H1 (cell line): ENCODE data around the gene EXT2.
A peak's percentile ranks its signal among the peaks of the same experiment; 100 is the strongest.

ENCODE experiments used
- EZH2 ChIP-seq: fragments of 200-600 bp; sonication (generic); IDR thresholded peaks from 2 replicates; pipeline ENCODE4 v1.7.1; 2012; ENCODE audit warnings: low read depth, mild to moderate bottlenecking, moderate library complexity, low read length, inconsistent platforms; ENCODE audit not compliant: severe bottlenecking
- HDAC2 ChIP-seq, 2 experiments: fragments of 300-600 bp in 1 of 2; sonication (generic) in 1 of 2; IDR thresholded peaks; 2 replicates each; pipeline ENCODE4 v1.6.1; 2011 to 2012; ENCODE audit warnings: low read depth in 2 of 2, low read length in 2 of 2, mild to moderate bottlenecking in 2 of 2, moderate library complexity in 2 of 2, borderline replicate concordance in 1 of 2, inconsistent platforms in 1 of 2
- JUN ChIP-seq: IDR thresholded peaks from 2 replicates; pipeline ENCODE4 v1.6.1; 2011; ENCODE audit warnings: low read depth, mild to moderate bottlenecking, improper control_type of control experiment, low read length
- POLR2A ChIP-seq, 2 experiments: IDR thresholded peaks; 1 replicate in 1 of 2; 2 replicates in 1 of 2; pipeline ENCODE4 v1.6.1; 2011; ENCODE audit warnings: low read depth in 2 of 2, low read length in 2 of 2, mild to moderate bottlenecking in 2 of 2; ENCODE audit errors: control extremely low read depth in 1 of 2
- RAD21 ChIP-seq, 2 experiments: IDR thresholded peaks in 1 of 2; conservative IDR thresholded peaks in 1 of 2; 2 replicates each; pipeline ENCODE4 v1.6.1; 2011; ENCODE audit warnings: low read depth in 2 of 2, low read length in 2 of 2, improper control_type of control experiment in 1 of 2, inconsistent platforms in 1 of 2, mild to moderate bottlenecking in 1 of 2, moderate library complexity in 1 of 2
- RFX5 ChIP-seq: IDR thresholded peaks from 2 replicates; pipeline ENCODE4 v1.6.1; 2011; ENCODE audit warnings: low read depth, low read length, improper control_type of control experiment, borderline replicate concordance
- RXRA ChIP-seq: IDR thresholded peaks from 2 replicates; pipeline ENCODE4 v1.6.1; 2011; ENCODE audit warnings: low read depth, mild to moderate bottlenecking, low read length, moderate library complexity; ENCODE audit not compliant: insufficient read depth
- TAF1 ChIP-seq: IDR thresholded peaks from 2 replicates; pipeline ENCODE4 v1.6.1; 2011; ENCODE audit warnings: mild to moderate bottlenecking, low read depth, low read length
- TBP ChIP-seq: IDR thresholded peaks from 2 replicates; pipeline ENCODE4 v1.6.1; 2011; ENCODE audit warnings: low read depth, low read length, improper control_type of control experiment
- YY1 ChIP-seq: IDR thresholded peaks from 2 replicates; pipeline ENCODE4 v1.6.1; 2011; ENCODE audit warnings: low read depth, mild to moderate bottlenecking, low read length
- ZNF274 ChIP-seq: IDR thresholded peaks from 2 replicates; pipeline ENCODE4 v1.7.0; 2012; ENCODE audit warnings: low read length, borderline replicate concordance; ENCODE audit errors: extremely low read depth
- TF ChIP-seq, protein P1 (sequence below), 3 experiments: IDR thresholded peaks; 1 replicate in 2 of 3; 2 replicates in 1 of 3; pipeline versions ENCODE4 v1.5.1 to v1.6.1; 2011; ENCODE audit warnings: low read length in 3 of 3, mild to moderate bottlenecking in 3 of 3, inconsistent platforms in 2 of 3, low read depth in 1 of 3, moderate library complexity in 1 of 3; ENCODE audit not compliant: insufficient read depth in 1 of 3; ENCODE audit errors: control extremely low read depth in 1 of 3
- TF ChIP-seq, protein P2 (sequence below): IDR thresholded peaks from 2 replicates; pipeline ENCODE4 v1.6.1; 2012; ENCODE audit warnings: inconsistent platforms

- TF ChIP-seq RXRA (no peak), RFX5 (no peak), POLR2A (IDR thresholded peaks at IDR 0.05; ENCODE audit: control extremely low read depth in 1 of 2, low read depth in 2 of 2, low read length in 2 of 2) (no peak), RAD21 (IDR thresholded peaks at IDR 0.05 in 1 of 2, conservative IDR thresholded peaks at IDR 0.05 in 1 of 2; ENCODE audit: low read depth in 2 of 2, low read length in 2 of 2) (0 out of 4 replicates have a peak, but pooled peaks of 1 of the 2 experiments have one; percentile 10), YY1 (no peak), TBP (no peak), HDAC2 (IDR thresholded peaks at IDR 0.05; ENCODE audit: borderline replicate concordance in 1 of 2, low read depth in 2 of 2, low read length in 2 of 2) (no peak), TAF1 (no peak), EZH2 (no peak), JUN (no peak), ZNF274 (no peak)
- TF ChIP-seq, protein P1, sequence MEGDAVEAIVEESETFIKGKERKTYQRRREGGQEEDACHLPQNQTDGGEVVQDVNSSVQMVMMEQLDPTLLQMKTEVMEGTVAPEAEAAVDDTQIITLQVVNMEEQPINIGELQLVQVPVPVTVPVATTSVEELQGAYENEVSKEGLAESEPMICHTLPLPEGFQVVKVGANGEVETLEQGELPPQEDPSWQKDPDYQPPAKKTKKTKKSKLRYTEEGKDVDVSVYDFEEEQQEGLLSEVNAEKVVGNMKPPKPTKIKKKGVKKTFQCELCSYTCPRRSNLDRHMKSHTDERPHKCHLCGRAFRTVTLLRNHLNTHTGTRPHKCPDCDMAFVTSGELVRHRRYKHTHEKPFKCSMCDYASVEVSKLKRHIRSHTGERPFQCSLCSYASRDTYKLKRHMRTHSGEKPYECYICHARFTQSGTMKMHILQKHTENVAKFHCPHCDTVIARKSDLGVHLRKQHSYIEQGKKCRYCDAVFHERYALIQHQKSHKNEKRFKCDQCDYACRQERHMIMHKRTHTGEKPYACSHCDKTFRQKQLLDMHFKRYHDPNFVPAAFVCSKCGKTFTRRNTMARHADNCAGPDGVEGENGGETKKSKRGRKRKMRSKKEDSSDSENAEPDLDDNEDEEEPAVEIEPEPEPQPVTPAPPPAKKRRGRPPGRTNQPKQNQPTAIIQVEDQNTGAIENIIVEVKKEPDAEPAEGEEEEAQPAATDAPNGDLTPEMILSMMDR (IDR thresholded peaks at IDR 0.05; ENCODE audit: control extremely low read depth in 1 of 3, insufficient read depth in 1 of 3, low read depth in 1 of 3, low read length in 3 of 3) = no peak
- TF ChIP-seq, protein P2, sequence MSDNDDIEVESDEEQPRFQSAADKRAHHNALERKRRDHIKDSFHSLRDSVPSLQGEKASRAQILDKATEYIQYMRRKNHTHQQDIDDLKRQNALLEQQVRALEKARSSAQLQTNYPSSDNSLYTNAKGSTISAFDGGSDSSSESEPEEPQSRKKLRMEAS = no peak
Measured at GRCh38 chr11:44266056-44266780, 170.7 kb downstream of the EXT2 start.
